HG03378 (cell line): ENCODE measurements around the gene CUL1.

Experiments
- ATAC-seq: cut with Tn5 transposase; IDR thresholded peaks from one replicate; pipeline ENCODE4 v1.9.1; 2021; ENCODE audit warnings: mild to moderate bottlenecking, moderate library complexity; ENCODE audit not compliant: unreplicated experiment

The CUL1 gene

GRCh38 chr7:148698397-148699023, at the start of gene CUL1:
Gene CUL1, plus strand, starts transcription at chr7:148698903. Its CDS starts 31,220 bp downstream, at chr7:148730123.
- ATAC-seq: peak; percentile 48

- ATAC-seq: no peak
Measured at GRCh38 chr7:148650232-148650858, 48.4 kb upstream of the CUL1 start.

- ATAC-seq: no peak
Measured at GRCh38 chr7:148652773-148653172, 45.9 kb upstream of the CUL1 start.

- ATAC-seq: no peak
Measured at GRCh38 chr7:148657929-148658328, 40.8 kb upstream of the CUL1 start.

GRCh38 chr7:148661471-148661870, 37.2 kb upstream of the CUL1 start:
- ATAC-seq: no peak

- ATAC-seq: no peak
Measured at GRCh38 chr7:148662646-148663045, 36.1 kb upstream of the CUL1 start.

- no peak for ATAC-seq
Measured at GRCh38 chr7:148664324-148664723, 34.4 kb upstream of the CUL1 start.

- ATAC-seq: no peak
Measured at GRCh38 chr7:148665221-148665620, 33.5 kb upstream of the CUL1 start.

GRCh38 chr7:148669927-148670326, 28.8 kb upstream of the CUL1 start:
- no peak for ATAC-seq

- ATAC-seq: no peak
Measured at GRCh38 chr7:148670374-148670773, 28.3 kb upstream of the CUL1 start.

- no peak for ATAC-seq
Measured at GRCh38 chr7:148670807-148671206, 27.9 kb upstream of the CUL1 start.

GRCh38 chr7:148672041-148672440, 26.7 kb upstream of the CUL1 start:
- no peak for ATAC-seq

GRCh38 chr7:148674689-148675088, 24.0 kb upstream of the CUL1 start:
- ATAC-seq: no peak

GRCh38 chr7:148676291-148676690, 22.4 kb upstream of the CUL1 start:
- no peak for ATAC-seq

GRCh38 chr7:148681821-148682220, 16.9 kb upstream of the CUL1 start:
- ATAC-seq: no peak

GRCh38 chr7:148684289-148684830, 14.3 kb upstream of the CUL1 start:
- no peak for ATAC-seq

GRCh38 chr7:148686312-148686937, 12.3 kb upstream of the CUL1 start:
- no peak for ATAC-seq

- no peak for ATAC-seq
Measured at GRCh38 chr7:148687555-148687954, 11.1 kb upstream of the CUL1 start.

GRCh38 chr7:148688526-148688925, 10.2 kb upstream of the CUL1 start:
- no peak for ATAC-seq

GRCh38 chr7:148693651-148694050, 5.1 kb upstream of the CUL1 start:
- no peak for ATAC-seq

- ATAC-seq: no peak
Measured at GRCh38 chr7:148694631-148695030, 4.1 kb upstream of the CUL1 start.

- no peak for ATAC-seq
Measured at GRCh38 chr7:148695953-148696352, 2.8 kb upstream of the CUL1 start.
